Lower leg skin (tissue), 4 donors: ENCODE results near the gene GCKR. TPM values are rescaled to one million over a fixed set of nuclear protein-coding genes. Genes with fewer than 3 reads are reported as not detected.

Experiments
- DNase-seq, 2 donors: peaks; one replicate each; pipeline ENCODE4 v3.0.0-alpha.2; 2019; ENCODE audit warnings: low spot score in 2 of 2
- H3K4me3 ChIP-seq: fragments of 200-600 bp; sonication (generic); 2 replicates; pipeline ENCODE4 v1.5.1; 2017; ENCODE audit warnings: mild to moderate bottlenecking, low read depth; ENCODE audit not compliant: poor library complexity, severe bottlenecking
- POLR2A ChIP-seq, 2 donors: fragments of 450-650 bp; IDR thresholded peaks; one replicate each; pipeline ENCODE4 v1.6.1; 2016 to 2017; ENCODE audit warnings: antibody characterized with exemption in 2 of 2, mild to moderate bottlenecking in 1 of 2, moderate library complexity in 1 of 2
- WGBS, 2 donors: methylation state at CpG; one replicate each; pipeline ENCODE4 v1.1.5; 2018; 5-methylcytosine and 5-hydroxymethylcytosine counted together
- intact Hi-C: fragments of 100-400 bp; cut with DNase I; formaldehyde crosslinking; loops from one replicate; pipeline ENCODE4 v1.15.0; 2023; ENCODE audit warnings: low total_unique reads
- total RNA-seq, 4 donors: library from RNA; depleted of rRNA; stranded (reverse); fragments of >200 nt; gene quantifications; one replicate each; pipeline ENCODE4 v1.1.0, GENCODE V29; 2016
- TF ChIP-seq, protein P1 (sequence below), 3 donors: fragments of 450-650 bp; IDR thresholded peaks; one replicate each; pipeline ENCODE4 v1.5.1; 2016; ENCODE audit warnings: antibody characterized with exemption in 3 of 3, mild to moderate bottlenecking in 3 of 3, moderate library complexity in 2 of 3

Gene GCKR, protein sequence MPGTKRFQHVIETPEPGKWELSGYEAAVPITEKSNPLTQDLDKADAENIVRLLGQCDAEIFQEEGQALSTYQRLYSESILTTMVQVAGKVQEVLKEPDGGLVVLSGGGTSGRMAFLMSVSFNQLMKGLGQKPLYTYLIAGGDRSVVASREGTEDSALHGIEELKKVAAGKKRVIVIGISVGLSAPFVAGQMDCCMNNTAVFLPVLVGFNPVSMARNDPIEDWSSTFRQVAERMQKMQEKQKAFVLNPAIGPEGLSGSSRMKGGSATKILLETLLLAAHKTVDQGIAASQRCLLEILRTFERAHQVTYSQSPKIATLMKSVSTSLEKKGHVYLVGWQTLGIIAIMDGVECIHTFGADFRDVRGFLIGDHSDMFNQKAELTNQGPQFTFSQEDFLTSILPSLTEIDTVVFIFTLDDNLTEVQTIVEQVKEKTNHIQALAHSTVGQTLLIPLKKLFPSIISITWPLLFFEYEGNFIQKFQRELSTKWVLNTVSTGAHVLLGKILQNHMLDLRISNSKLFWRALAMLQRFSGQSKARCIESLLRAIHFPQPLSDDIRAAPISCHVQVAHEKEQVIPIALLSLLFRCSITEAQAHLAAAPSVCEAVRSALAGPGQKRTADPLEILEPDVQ
- total RNA-seq: not detected

DNA sequence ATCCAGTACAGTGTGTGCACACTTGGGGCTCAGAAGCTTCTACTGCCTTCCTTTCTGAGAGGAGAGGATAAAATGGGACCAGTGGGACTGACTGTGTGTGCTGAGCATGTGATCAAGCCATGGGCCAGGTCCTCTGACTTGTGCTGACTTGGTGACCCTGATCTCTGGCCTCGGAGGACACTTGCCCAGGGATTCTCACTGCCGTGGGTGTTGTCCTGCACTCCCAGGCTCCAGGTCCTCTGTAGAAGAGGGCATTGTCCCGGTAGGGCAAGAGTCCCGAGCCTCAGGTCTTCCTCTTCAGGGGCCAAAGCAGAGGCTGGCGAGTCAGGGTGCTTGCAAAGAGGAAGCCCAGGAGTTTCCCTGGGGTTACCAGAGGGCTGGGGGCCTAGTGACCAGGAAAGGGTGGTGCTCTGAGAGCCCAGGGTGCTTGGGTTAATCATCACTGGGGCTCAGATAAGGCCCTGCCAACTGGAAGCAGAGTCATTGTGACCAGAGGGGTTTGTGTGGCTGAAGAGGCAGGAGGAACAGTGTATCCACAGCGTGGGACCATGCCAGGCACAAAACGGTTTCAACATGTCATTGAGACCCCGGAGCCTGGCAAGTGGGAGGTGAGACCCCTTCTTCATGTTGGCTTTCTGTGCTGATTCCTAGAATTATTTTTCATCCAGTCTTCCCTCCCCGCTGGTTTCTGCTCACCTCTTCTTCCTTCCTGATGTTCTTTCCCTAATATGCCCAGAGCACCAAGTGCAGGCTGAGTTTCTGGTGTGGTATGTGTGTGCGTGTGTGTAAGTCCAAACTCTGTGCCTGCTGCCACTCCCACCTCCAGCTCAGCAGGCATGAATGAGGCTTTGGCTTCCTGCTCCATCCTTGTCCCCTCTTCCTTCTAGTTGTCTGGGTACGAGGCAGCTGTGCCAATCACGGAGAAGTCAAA lies at the start of gene GCKR:
TSS of gene GCKR (plus strand) at position 483 of the 931 bp plus-strand sequence. CDS start at position 549, 66 bp downstream.
- peak in 1 of 2 donors; percentile 72 for DNase-seq
- 79 to 81% methylated on average over 12 of the region's 12 CpGs for WGBS, 2 donors
- no peak for TF ChIP-seq POLR2A (IDR thresholded peaks at IDR 0.05)
- TF ChIP-seq, protein P1, sequence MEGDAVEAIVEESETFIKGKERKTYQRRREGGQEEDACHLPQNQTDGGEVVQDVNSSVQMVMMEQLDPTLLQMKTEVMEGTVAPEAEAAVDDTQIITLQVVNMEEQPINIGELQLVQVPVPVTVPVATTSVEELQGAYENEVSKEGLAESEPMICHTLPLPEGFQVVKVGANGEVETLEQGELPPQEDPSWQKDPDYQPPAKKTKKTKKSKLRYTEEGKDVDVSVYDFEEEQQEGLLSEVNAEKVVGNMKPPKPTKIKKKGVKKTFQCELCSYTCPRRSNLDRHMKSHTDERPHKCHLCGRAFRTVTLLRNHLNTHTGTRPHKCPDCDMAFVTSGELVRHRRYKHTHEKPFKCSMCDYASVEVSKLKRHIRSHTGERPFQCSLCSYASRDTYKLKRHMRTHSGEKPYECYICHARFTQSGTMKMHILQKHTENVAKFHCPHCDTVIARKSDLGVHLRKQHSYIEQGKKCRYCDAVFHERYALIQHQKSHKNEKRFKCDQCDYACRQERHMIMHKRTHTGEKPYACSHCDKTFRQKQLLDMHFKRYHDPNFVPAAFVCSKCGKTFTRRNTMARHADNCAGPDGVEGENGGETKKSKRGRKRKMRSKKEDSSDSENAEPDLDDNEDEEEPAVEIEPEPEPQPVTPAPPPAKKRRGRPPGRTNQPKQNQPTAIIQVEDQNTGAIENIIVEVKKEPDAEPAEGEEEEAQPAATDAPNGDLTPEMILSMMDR (IDR thresholded peaks at IDR 0.05): no peak
- intact Hi-C loops: no loop called here
- H3K4me3 ChIP-seq: no peak within 1 kb of the TSS

DNA sequence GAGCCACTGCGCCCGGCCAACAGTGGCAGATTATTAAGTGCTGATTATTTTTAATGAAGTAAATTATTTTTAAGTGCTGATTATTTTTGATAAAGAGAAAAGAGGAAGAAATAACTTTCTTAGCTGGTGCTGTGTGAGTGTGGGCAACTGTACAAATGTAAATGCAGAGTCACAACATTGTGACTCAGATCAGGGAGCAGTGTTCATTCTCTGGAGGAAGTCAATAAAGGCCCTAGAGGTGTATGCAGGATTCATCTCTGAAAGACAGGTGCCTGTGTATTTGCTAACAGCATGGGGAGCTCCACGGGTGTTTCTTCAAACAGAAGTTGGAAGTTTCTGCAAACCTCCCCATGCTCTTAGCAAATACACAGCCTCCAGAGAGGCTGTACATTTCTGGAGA lies 48.3 kb upstream of the GCKR start:
- intact Hi-C loops: no loop called here
- no peak for DNase-seq
- 58 to 94% methylated on average over 3 of the region's 3 CpGs for WGBS, 2 donors
- TF ChIP-seq POLR2A (IDR thresholded peaks at IDR 0.05): no peak
- TF ChIP-seq, protein P1 (IDR thresholded peaks at IDR 0.05): no peak
- no peak overlapping the region for H3K4me3 ChIP-seq

DNA sequence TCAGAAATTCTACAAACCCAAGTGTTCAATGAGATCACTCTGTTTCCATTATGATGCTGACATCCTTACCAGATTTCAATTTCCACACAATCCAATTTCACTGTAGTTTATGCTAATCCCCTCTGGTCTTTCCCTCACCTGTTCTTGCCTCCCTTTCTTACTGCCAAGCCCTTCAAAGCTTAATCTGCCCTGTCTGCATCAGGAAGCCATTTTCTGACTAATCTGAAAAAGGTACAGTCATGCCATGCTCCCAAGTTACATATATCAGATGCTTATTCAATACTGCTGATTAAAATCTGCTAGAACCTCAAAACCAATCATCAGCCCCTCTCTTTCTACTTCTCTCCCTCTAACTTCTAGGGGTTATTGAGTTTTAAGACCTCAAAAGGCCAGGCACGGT lies 45.5 kb upstream of the GCKR start:
- H3K4me3 ChIP-seq: no peak overlapping the region
- intact Hi-C loops: no loop called here
- no peak for DNase-seq
- TF ChIP-seq, protein P1 (IDR thresholded peaks at IDR 0.05): no peak
- no peak for TF ChIP-seq POLR2A (IDR thresholded peaks at IDR 0.05)
- 88 to 91% methylated on average over 1 of the region's 1 CpG for WGBS, 2 donors

DNA sequence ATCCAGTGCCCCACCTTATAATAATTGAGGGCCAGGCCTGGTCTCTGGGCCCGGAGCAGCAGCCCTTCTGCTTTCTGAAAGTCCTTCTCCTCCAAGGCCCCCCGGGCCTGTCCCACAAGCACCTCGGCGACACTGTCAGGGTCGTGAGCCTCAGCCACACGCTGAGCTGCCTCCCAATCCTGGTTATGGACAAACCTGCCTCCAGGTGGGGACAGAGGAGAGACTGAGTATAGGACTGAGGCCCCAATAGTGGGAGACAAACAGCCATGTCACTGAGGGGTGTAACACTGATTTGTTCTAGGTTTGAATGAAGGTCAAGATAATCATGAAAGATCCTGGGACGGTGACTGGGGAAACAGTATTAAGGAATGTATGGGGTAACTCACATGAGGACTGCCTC lies 42.7 kb upstream of the GCKR start:
- no peak overlapping the region for H3K4me3 ChIP-seq
- no peak for TF ChIP-seq POLR2A (IDR thresholded peaks at IDR 0.05)
- TF ChIP-seq, protein P1 (IDR thresholded peaks at IDR 0.05): no peak
- DNase-seq: no peak
- intact Hi-C loops: no loop called here
- WGBS, 2 donors: 94 to 95% methylated on average over 7 of the region's 7 CpGs

DNA sequence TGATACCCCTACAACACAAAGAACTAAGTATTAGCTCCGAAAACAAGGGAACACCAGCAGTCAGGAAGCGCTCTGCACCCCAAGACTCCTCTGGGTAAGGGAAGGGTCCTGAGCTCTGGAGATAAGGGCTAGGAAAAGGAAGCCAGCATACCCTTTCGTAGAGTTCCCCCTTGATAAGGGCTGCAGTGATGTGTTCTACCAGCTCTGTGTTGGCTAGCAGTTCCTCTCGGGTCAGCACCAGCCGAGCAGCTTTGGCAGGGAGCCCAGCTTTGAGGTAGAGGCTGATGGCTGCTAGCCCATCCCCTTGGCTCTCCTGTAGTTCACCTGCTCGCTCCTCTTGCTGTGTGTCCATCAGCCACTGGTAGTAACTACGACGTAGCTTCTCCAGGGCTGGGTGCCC lies 35.5 kb upstream of the GCKR start:
- DNase-seq: no peak

More for the DNA sequence above, 35.5 kb upstream of the GCKR start:
- no peak overlapping the region for H3K4me3 ChIP-seq
- intact Hi-C loops: no loop called here
- 91 to 93% methylated on average over 8 of the region's 8 CpGs for WGBS, 2 donors
- no peak for TF ChIP-seq POLR2A (IDR thresholded peaks at IDR 0.05)
- TF ChIP-seq, protein P1 (IDR thresholded peaks at IDR 0.05): no peak
